C4-2B (cell line): ENCODE measurements around the gene BRPF1.

ENCODE experiments used
- CTCF ChIP-seq: fragments of 450-650 bp; conservative IDR thresholded peaks from 2 replicates; pipeline ENCODE4 v1.5.1; 2017; ENCODE audit warnings: mild to moderate bottlenecking
- ZFX ChIP-seq: fragments of 450-650 bp; IDR thresholded peaks from 2 replicates; pipeline ENCODE4 v1.6.1; 2017

GRCh38 chr3:9697892-9698291 lies 33.6 kb upstream of the BRPF1 start:
- TF ChIP-seq CTCF: no peak
- TF ChIP-seq ZFX: no peak
